Fibroblast of lung (primary cell): ENCODE measurements around the gene SEPHS2. TPM values are rescaled to one million over a fixed set of nuclear protein-coding genes. Genes with fewer than 3 reads are reported as not detected.

Experiments
- DNase-seq, 2 donors: peaks; one replicate each; pipeline versions ENCODE4 v3.0.0 to v3.0.0-alpha.2; 2010; ENCODE audit warnings: low read depth in 2 of 2
- H2AFZ ChIP-seq: 2 replicates; pipeline ENCODE4 v1.5.1; 2012; ENCODE audit warnings: low read length, control low read depth, inconsistent platforms
- H3K27ac ChIP-seq: 2 replicates; pipeline ENCODE4 v1.5.1; 2011; ENCODE audit warnings: low read length, control low read depth; ENCODE audit not compliant: insufficient read depth
- H3K27me3 ChIP-seq: 2 replicates; pipeline ENCODE4 v1.5.1; 2011; ENCODE audit warnings: mild to moderate bottlenecking, low read length; ENCODE audit not compliant: control insufficient read depth, insufficient read depth
- H3K36me3 ChIP-seq: 2 replicates; pipeline ENCODE4 v1.5.1; 2011; ENCODE audit warnings: low read length; ENCODE audit not compliant: control insufficient read depth, insufficient read depth
- H3K4me1 ChIP-seq: 2 replicates; pipeline ENCODE4 v1.5.1; 2011; ENCODE audit warnings: low read length; ENCODE audit not compliant: control insufficient read depth, insufficient read depth; ENCODE audit errors: extremely low read depth
- H3K4me2 ChIP-seq: 2 replicates; pipeline ENCODE4 v1.5.1; 2011; ENCODE audit warnings: low read length, control low read depth; ENCODE audit not compliant: insufficient read depth; ENCODE audit errors: extremely low read depth
- H3K4me3 ChIP-seq, 4 experiments: fragments of 200-600 bp in 1 of 4; sonication (generic) in 1 of 4; replicated peaks in 1 of 4; 2 replicates each; pipeline ENCODE4 v1.5.1; 2011 to 2016; ENCODE audit warnings: low read length in 4 of 4, low read depth in 3 of 4, mild to moderate bottlenecking in 3 of 4, control low read depth in 2 of 4, inconsistent platforms in 1 of 4, mixed read lengths in 1 of 4; ENCODE audit not compliant: insufficient read depth in 1 of 4; ENCODE audit errors: control extremely low read depth in 1 of 4
- H3K79me2 ChIP-seq: 2 replicates; pipeline ENCODE4 v1.5.1; 2012; ENCODE audit warnings: mild to moderate bottlenecking, low read length, inconsistent platforms; ENCODE audit not compliant: control insufficient read depth, insufficient read depth
- H3K9ac ChIP-seq: 2 replicates; pipeline ENCODE4 v1.5.1; 2011; ENCODE audit warnings: mild to moderate bottlenecking, low read length, control low read depth; ENCODE audit not compliant: insufficient read depth
- H3K9me3 ChIP-seq: 2 replicates; pipeline ENCODE4 v1.5.1; 2012; ENCODE audit warnings: low read depth, low read length; ENCODE audit not compliant: control insufficient read depth, insufficient read depth
- H4K20me1 ChIP-seq: 2 replicates; pipeline ENCODE4 v1.5.1; 2011; ENCODE audit warnings: low read length; ENCODE audit not compliant: control insufficient read depth, insufficient read depth; ENCODE audit errors: extremely low read depth
- EZH2 ChIP-seq: IDR thresholded peaks from 2 replicates; pipeline ENCODE4 v1.5.1; 2012; ENCODE audit warnings: low read length, control low read depth, mild to moderate bottlenecking; ENCODE audit errors: missing control alignments
- polyA plus RNA-seq, 2 donors: library from polyadenylated mRNA; depleted of rRNA in 1 of 2; stranded (reverse) in 1 of 2; unstranded in 1 of 2; fragments of >200 nt; gene quantifications; 2 replicates each; pipeline ENCODE4 v1.2.1, GENCODE V29; 2011 to 2012; ENCODE audit warnings: missing spikeins in 1 of 2
- total RNA-seq: library from RNA; depleted of rRNA; stranded (reverse); fragments of >200 nt; gene quantifications from 2 replicates; pipeline ENCODE4 v1.2.1, GENCODE V29; 2014
- TF ChIP-seq, protein P1 (sequence below), 2 donors: IDR thresholded peaks in 1 of 2; conservative IDR thresholded peaks in 1 of 2; 1 replicate in 1 of 2; 2 replicates in 1 of 2; pipeline ENCODE4 v1.5.1; 2011 to 2012; ENCODE audit warnings: low read length in 2 of 2, control low read depth in 1 of 2, inconsistent platforms in 1 of 2, low read depth in 1 of 2, mild to moderate bottlenecking in 1 of 2

The SEPHS2 gene
- total and polyA plus RNA-seq, 2 donors (not counting 1 experiment from before 2014, with no cell fraction given), result 26.6 to 41.8 TPM

GRCh38 chr16:30421010-30421409 is 24.7 kb downstream of the SEPHS2 start:
- Histone ChIP-seq H2AFZ (no peak overlapping the region), H3K27me3 (no peaks in the 10 kb centered on the region), H3K9me3 (no peaks in the 10 kb centered on the region), H3K4me3 (no peak overlapping the region), H3K4me1 (no peaks in the 10 kb centered on the region), H3K27ac (no peak overlapping the region), H3K9ac (no peak overlapping the region), H3K79me2 (no peaks in the 10 kb centered on the region), H3K36me3 (peaks cover 7% of the 10 kb centered on the region), H4K20me1 (no peaks in the 10 kb centered on the region), H3K4me2 (no peak overlapping the region)
- DNase-seq, result no peak
- no peak for TF ChIP-seq EZH2
- TF ChIP-seq, protein P1, sequence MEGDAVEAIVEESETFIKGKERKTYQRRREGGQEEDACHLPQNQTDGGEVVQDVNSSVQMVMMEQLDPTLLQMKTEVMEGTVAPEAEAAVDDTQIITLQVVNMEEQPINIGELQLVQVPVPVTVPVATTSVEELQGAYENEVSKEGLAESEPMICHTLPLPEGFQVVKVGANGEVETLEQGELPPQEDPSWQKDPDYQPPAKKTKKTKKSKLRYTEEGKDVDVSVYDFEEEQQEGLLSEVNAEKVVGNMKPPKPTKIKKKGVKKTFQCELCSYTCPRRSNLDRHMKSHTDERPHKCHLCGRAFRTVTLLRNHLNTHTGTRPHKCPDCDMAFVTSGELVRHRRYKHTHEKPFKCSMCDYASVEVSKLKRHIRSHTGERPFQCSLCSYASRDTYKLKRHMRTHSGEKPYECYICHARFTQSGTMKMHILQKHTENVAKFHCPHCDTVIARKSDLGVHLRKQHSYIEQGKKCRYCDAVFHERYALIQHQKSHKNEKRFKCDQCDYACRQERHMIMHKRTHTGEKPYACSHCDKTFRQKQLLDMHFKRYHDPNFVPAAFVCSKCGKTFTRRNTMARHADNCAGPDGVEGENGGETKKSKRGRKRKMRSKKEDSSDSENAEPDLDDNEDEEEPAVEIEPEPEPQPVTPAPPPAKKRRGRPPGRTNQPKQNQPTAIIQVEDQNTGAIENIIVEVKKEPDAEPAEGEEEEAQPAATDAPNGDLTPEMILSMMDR (conservative IDR thresholded peaks at IDR 0.05 in 1 of 2, IDR thresholded peaks at IDR 0.05 in 1 of 2; ENCODE audit: low read depth in 1 of 2, low read length in 2 of 2), result no peak

GRCh38 chr16:30418350-30419181 is 27.1 kb downstream of the SEPHS2 start:
- no peaks in the 10 kb centered on the region for H3K9me3 ChIP-seq
- no peaks in the 10 kb centered on the region for H3K27me3 ChIP-seq
- H3K9ac ChIP-seq, result no peak overlapping the region
- H2AFZ ChIP-seq, result peak overlapping the region; percentile 82
- no peak for DNase-seq
- no peaks in the 10 kb centered on the region for H3K4me1 ChIP-seq
- H3K4me3 ChIP-seq, result peak overlapping the region in 3 of 4 experiments; percentile 51 to 59 (median 57)
- H3K4me2 ChIP-seq, result peak overlapping the region; percentile 51
- H3K36me3 ChIP-seq, result peaks cover 2% of the 10 kb centered on the region
- no peaks in the 10 kb centered on the region for H4K20me1 ChIP-seq
- no peak overlapping the region for H3K27ac ChIP-seq
- no peak for TF ChIP-seq EZH2
- TF ChIP-seq, protein P1 (conservative IDR thresholded peaks at IDR 0.05 in 1 of 2, IDR thresholded peaks at IDR 0.05 in 1 of 2; ENCODE audit: low read depth in 1 of 2, low read length in 2 of 2), result no peak
- no peaks in the 10 kb centered on the region for H3K79me2 ChIP-seq

DNA sequence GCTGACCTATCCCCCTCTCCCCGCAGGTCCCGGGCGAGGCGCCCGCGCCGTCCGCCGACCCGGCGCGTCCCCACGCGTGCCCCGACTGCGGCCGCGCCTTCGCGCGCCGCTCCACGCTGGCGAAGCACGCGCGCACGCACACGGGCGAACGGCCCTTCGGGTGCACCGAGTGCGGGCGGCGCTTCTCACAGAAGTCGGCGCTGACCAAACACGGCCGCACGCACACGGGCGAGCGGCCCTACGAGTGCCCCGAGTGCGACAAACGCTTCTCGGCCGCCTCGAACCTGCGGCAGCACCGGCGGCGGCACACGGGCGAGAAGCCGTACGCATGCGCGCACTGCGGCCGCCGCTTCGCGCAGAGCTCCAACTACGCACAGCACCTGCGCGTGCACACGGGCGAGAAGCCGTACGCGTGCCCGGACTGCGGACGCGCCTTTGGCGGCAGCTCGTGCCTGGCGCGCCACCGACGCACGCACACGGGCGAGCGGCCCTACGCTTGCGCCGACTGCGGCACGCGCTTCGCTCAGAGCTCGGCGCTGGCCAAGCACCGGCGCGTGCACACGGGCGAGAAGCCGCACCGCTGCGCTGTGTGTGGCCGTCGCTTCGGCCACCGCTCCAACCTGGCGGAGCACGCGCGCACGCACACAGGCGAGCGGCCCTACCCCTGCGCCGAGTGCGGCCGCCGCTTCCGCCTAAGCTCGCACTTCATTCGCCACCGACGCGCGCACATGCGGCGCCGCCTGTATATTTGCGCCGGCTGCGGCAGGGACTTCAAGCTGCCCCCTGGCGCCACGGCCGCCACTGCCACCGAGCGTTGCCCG is 27.9 kb downstream of the SEPHS2 start:
- peak overlapping the region; percentile 65 for H3K9ac ChIP-seq

More for the DNA sequence above, 27.9 kb downstream of the SEPHS2 start:
- Histone ChIP-seq H3K27me3 (no peaks in the 10 kb centered on the region), H3K4me2 (peak overlapping the region; percentile 51), H4K20me1 (no peaks in the 10 kb centered on the region), H3K4me3 (peak overlapping the region; percentile 49 to 59 (median 54)), H3K4me1 (no peaks in the 10 kb centered on the region), H3K79me2 (no peaks in the 10 kb centered on the region), H3K9me3 (no peaks in the 10 kb centered on the region), H3K36me3 (peaks cover 1% of the 10 kb centered on the region), H2AFZ (peak overlapping the region; percentile 82), H3K27ac (no peak overlapping the region)
- TF ChIP-seq EZH2, result no peak
- TF ChIP-seq, protein P1 (conservative IDR thresholded peaks at IDR 0.05 in 1 of 2, IDR thresholded peaks at IDR 0.05 in 1 of 2; ENCODE audit: low read depth in 1 of 2, low read length in 2 of 2), result no peak
- peak; percentile 92 to 93 for DNase-seq
